HL-60/S4 treated with phorbol 12-myristate 13-acetate at 8.2 ng/mL for 4 days and 3 days (cell line): ENCODE data around the gene FHOD3.
"Not testable (repeated sequence)": the region's sequence is repeated elsewhere in the genome, so short reads cannot be mapped to it uniquely, and the experiment has no call there.

ENCODE experiments used
- in situ Hi-C: fragments of 300-500 bp; cut with MboI; formaldehyde crosslinking; loops from 2 replicates; pipeline ENCODE4 v1.15.0; 2022; ENCODE audit warnings: low sequenced_read_pairs

Gene FHOD3

DNA sequence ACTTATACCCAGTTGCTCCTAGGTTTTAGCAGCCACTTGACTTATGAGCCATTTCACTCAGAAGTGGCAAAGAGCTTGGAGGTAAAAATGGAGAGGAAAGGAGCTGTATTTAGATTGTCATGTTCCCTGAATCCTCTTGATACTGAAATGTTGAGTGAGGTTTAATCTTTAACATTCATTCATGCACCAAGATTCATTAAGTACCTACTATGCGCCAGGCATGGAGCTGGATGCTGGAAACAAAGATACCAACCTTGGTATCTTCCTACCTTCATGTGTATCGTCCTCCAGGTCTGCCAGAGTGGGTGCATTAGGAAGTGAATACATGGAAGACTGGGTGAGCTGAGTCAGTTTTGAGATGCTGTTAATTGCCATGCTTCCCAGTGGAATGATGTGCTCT is 507.6 kb downstream of the FHOD3 start:
- in situ Hi-C loops = no loop called here

DNA sequence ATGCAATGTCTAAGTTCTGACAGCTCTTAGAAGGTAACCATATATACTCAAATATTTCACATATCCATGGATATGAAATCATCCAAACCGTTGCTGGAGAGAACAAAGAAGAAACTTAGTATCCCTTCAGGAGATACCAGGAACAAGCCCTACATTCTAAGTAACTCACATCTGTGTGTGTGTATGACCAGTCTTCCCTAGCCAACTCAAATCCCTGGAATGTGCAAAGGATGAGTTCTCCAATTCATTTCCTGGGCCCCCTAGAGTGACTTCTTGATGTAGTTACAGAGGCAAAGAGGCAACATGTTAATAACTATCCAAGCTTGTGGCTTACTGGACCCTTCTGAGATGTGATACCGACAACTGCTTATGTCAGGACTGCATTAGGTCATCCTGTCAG is 511.2 kb downstream of the FHOD3 start:
- in situ Hi-C loops = no loop called here

DNA sequence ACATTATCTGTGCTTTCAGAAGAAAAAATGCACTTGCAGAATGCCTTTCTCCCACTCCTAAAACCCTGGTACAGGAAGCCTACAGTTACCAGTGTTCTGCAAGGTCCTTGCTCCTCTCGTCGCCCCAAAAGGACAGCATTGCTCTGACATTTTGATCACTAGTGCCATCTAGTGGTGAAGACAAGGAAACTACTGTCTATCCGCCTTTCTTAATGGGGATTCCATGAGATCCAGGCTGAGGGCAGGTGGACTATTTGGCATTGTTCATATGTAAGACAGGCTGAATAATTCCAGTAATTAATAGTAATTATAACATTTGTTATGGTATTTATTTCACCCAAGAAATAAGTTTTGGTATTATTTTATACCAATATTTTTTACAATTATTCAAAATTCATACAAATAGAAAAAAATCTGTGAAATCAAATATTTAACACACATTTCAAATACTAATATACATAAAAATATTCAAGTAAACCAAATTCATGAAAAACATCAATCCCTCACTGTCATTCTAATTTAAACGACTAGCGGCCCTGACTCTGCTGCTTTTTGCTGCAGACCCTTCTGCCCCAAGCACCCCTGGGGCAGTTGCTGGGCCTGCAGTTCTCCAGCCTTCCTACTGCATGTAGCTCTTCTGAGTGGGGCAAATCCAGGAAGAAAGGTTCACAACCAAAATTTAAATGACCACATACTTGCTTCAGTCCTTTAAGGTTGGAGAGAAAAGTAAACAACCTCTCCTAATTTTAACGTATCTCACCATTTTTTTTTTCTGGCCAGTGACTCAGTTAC is 512.3 kb downstream of the FHOD3 start:
- in situ Hi-C loops = no loop called here

DNA sequence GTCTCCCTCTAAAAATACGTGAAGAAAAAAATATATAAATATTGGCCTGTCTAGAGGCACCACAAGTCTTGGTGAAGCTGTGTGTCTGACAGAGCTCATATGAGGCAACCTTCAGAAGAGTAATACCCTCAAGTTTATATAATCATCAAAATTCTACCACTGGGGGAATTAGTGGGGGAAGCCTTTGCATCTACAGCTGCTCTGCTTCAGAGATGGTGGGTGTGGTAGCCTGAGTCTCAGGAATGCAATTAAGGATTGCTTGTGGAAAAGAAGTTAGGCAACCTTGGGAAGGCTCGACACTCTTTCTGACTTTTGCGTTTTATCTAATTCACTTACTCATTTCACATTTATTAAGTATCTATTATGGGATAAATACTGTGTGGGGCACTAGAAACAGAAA is 513.9 kb downstream of the FHOD3 start:
- in situ Hi-C loops = no loop called here

DNA sequence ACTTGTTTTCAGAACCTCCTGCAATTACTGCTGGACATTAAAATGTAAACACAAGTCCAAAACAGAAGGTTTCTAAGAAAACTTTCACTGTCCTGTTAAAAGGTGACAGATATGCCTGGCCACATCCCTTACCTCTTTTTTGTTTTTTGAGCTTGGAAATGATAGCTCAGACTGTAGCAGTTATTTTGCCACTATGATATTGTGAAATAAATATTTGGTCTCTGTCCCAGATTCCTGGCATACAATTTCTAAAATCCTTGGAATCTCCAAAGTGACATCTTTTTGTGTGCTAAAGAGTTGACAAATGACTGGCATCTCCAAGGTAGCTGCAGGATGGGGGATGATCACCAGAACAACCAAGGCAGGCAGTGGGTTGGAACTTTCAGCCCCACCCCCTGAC is 514.4 kb downstream of the FHOD3 start:
- in situ Hi-C loops = no loop called here

DNA sequence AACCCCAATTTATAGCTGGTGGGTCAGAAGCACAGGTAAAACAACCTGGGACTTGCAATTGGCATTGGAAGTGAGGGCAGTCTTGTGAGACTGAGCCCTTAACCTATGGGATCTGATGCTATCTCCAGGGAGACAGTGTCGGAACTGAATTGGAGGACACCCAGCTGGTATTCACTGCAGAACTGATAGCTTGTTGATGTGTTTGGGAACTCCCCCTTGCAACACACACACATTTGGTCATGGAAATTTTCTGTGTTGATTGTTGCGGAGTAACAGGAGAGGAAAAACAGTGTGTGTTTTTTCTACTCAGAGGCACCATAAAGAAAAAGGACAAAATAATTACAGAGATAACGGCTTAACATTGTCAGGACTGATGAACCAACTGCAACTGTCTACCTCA is 515.2 kb downstream of the FHOD3 start:
- in situ Hi-C loops = no loop called here

DNA sequence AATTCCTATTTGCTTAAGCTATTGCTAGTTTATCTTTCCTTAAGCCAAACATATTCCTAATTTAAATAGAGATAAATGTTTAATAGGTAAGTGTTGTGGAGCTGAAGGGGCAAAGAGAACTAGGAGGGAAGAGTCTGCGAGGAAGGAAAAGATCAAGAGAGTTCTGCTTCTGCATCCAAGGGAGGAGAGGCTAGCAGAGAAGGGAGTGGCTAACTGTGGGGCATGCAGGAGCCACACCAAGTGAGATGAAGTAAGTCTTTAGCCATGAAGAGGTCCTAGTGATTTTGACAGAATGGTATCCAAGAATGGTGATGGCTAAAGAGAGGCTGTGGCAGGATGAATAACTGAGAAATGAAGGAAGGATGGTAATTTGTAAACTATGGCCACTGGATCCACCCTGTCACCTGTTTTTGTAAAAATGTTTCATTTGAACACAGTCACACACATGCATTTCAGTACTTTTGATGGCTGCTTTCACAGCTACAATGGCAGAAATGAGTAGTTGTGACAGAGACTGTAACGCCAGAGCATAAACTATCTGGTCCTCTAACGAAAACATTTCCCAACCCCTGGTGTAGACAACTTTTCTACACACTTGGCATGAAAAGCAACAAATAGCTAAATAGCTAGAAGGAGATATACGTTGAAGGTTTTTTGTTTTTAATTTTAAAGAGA is 515.7 kb downstream of the FHOD3 start:
- in situ Hi-C loops = no loop called here

DNA sequence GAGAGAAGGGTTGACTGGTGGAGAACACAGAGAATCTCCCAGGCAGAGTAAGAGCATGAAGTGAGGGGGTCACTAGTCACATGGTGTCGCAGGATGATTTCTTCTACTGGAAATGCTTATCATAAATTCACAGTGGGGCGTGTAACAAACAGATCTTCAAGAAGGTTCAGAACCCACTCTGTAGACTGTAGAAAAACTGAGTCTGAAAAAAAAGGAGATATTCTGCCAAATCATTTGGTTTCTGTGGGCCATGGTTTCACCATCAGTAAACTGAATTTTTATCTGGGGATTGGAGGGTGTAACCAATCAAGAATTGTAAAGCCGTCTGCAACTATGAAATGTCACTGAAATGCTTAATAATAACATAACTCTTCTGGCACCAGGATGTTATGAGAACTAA is 516.3 kb downstream of the FHOD3 start:
- in situ Hi-C loops = no loop called here

DNA sequence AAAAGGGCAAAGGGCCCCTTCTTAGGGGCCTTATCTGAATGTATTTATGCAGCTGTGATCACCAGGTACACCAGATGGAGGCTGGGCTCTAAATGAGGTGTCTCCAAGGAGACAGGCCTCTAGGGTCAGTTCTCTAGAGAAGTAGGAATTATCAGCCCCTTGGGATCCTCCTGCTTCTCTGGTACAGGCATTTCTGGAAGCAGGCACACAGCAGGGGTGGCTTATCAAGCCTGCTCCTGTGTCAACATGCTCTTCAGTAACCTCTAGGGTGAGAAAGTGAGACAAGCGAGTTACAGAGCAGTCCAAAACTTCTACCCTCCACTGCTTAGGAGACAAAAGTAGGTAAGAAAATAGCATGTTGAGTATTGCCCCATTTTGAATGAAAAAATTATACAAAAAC is 517.5 kb downstream of the FHOD3 start:
- in situ Hi-C loops = no loop called here

DNA sequence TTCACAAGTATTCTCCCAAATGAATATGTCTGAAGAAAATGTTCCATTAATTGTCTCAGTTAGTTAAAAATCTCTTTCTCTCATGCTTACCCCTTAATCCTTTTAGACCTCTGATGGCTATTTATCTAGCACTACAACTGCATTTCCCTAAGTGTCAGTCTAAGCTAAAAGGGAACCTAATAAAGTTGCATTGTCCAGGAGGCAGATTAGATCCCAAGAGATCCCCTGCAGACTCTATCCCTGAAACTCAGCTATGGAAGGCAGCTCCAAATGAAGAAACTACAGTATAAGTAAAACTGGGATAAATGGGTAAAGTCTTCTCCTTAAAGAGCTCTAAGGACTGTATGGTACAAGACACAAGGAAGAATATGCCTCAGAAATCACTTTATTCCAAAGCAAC is 518.6 kb downstream of the FHOD3 start:
- in situ Hi-C loops = not testable (repeated sequence)

DNA sequence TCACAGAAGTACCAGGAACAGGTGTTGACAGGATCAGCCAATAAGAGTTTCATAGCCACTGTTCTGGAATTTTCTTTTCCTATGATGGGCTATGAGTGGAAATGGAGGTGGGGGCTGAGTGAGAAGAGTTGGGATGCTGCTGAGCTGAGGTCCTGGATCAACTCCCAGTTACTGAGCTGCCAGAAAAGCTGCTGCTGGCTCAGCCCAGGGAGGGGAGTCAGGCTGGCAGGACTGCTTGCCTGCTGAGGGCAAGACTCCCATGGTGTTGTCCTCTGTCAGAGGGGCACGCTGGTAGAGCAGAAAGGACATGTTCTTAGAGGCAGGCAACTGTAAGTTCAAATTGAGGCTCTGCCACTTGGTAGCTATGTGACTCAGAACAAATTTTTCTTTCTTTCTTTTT is 519.5 kb downstream of the FHOD3 start:
- in situ Hi-C loops = no loop called here

DNA sequence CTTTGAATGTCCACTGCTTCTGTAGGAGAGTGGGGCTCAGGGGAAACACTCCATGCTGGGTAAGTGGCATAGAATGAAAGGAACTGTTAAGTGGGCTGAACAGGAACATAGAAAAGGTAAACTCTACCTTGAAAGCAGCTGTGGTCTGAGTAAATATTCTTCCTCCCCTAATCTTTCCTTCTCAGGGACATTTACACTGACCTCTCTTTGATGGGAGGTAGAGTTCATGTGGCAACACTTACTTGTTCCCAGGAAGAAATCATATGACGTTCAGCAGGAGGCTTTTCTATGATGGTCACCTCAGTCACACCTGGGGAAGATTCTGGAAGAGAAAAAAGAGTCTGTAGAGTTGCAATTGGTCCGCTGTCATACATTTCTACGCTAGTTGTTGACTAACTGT is 521.1 kb downstream of the FHOD3 start:
- in situ Hi-C loops = no loop called here

DNA sequence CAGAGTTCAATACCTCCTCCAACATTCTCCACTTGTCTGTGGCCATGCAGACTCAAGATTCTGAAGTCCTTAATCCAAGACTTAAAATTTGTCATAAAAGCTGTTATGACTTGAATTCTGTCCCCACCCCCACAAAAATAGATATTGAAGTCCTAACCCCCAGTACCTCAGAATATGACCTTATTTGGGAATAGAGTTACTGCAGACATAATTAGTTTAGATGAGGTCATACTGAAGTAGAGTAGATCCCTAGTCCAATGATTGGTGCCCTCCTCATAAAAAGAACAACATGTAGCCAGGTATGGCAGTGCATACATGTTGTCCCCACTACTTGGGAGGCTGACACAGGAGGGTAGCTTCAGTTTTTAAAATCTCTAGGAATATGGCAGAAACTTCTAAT is 522.1 kb downstream of the FHOD3 start:
- in situ Hi-C loops = no loop called here

DNA sequence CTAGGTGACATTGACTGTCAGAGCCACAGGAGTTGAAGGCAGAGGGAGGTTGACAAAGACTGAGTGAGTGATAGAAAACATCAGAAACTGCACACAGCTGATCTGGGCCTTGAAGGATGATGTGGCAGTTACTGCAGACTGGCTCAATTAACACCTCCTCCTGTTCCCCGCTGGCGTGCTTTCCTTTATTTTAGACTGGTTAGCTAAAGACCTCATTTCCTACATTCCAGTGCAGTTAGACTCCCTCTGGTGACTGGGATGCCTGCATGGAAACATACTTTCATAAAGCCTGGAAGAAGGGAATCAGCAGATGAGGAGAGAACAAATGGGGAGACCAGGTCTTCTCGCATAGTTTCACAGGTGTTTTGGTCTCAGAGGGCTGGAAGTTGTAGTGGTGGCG is 524.2 kb downstream of the FHOD3 start:
- in situ Hi-C loops = no loop called here

DNA sequence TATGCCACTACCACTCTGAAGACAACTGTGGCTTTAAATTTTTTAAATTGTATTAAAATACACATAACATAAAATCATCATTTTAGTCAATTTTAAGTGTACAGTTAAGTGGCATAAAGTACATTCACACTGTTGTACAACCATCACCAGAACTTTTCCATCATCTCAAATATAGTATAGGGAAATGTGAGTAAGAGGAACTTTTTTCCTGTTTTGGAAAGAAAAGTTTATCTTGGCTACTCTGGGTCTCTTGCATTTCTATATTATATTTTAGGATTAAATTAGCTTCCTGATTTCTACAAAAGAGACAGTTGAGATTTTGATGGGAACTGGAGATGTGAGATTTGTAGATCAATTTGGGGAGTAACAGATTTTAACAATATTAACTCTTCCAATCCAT is 528.0 kb downstream of the FHOD3 start:
- in situ Hi-C loops = no loop called here

DNA sequence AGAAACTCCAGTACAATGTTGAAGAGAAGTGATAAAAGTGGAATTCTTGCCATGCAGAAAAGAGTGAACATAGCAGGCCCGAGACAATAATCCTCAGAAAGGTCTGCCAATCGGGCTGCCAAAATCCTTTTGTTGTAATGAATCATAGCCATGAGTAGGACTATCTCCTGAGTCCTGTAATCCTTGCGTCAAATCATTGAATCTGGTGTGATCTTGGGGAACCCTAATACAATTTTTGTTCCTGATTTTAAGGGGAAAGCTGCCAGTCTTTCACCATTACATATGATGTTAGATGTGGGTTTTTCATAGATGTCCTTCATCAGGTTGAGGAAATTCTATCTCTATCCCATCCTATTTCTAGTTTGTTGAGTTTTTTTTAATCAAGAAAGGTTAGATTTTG is 529.0 kb downstream of the FHOD3 start:
- in situ Hi-C loops = no loop called here

DNA sequence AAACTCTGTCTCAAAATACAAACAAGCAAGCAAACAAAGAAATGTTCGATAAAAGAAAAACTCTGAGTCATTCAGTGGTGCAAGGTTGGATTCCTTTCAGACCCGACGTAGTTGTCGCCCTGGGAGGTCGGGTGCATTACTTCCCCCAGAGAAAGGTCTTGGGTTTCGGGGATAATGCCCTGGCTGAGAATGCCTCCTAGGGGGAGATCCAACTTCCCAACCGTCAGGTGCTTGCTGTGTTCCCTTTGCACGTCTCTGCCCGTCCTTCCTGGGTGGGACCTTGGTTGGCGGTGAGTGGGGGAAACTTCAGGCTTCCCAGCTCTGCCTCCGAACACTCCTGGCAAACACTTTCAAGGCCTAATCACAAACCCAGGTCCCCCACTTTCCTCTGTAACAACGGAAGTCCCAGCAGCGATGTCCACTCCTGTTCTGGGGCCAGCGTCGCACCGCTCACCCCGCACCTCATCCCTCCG is 530.7 kb downstream of the FHOD3 start:
- in situ Hi-C loops = no loop called here

DNA sequence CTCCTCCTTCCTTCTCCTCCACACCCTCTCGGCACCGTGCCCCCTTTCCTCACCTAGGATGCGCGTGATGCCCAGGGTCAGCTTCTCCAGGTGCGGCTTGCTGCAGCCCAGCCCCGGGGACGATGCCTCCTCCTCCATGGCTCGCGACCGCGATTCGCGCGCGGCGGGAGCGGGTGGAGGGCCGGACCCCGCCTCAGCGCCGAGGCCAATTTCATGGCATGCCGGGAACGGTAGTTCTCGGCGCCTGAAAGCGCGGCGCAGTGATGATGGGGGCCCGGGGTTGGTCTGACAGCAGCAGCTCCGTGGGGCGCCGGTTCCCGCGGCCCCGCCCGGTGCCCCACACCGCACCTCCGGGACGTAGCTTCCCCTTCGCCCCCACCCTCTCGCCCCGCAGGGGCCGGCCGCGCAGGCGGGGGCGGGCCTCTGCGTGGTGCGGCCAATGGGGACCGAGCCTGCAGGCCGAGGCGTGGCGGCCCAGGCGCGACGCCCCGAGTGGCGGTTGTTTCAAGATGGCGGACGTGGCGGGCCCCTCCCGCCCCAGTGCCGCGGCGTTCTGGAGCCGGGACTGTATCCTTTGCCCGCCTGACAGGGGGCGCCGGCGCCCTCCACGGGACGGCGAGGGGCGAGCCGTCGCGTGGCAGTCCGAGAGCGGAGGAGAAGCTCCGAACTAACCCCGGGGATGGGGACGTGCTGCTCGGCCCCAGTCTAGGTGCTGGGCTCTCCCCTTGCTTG is 531.3 kb downstream of the FHOD3 start, which contains the start of the genes KIAA1328 and TPGS2:
KIAA1328 (plus strand) TSS at position 498 of the 732 bp plus-strand sequence; CDS start at position 510, 12 bp downstream.
TPGS2 (minus strand) TSS at position 373 of the 732 bp plus-strand sequence; CDS start at position 138, 235 bp downstream.
- in situ Hi-C loops = no loop called here
